ENCODE measurements around the gene TRAPPC2.

Gene TRAPPC2

GRCh38 chrX:13734278-13735172 lies at the start of gene TRAPPC2, which contains the start of gene OFD1:
Gene TRAPPC2, minus strand, starts transcription at chrX:13734620. Its CDS starts 14,657 bp downstream, at chrX:13719963.
Gene OFD1, plus strand, starts transcription at chrX:13734748. Its CDS starts 324 bp downstream, at chrX:13735072.
- peak; percentile 93 to 96 for DNase-seq

- no peak for DNase-seq
These were observed 46.5 kb upstream of the TRAPPC2 start for GRCh38 chrX:13780868-13781427.

- no peak for DNase-seq
These were observed 44.5 kb upstream of the TRAPPC2 start for GRCh38 chrX:13778916-13779315.

- DNase-seq: no peak
These were observed 42.0 kb upstream of the TRAPPC2 start for GRCh38 chrX:13776387-13776786.

GRCh38 chrX:13775837-13776236 lies 41.4 kb upstream of the TRAPPC2 start:
- no peak for DNase-seq

- no peak for DNase-seq
These were observed 40.3 kb upstream of the TRAPPC2 start for GRCh38 chrX:13774696-13775095.

GRCh38 chrX:13770013-13770535 lies 35.7 kb upstream of the TRAPPC2 start:
- no peak for DNase-seq

GRCh38 chrX:13768939-13769338 lies 34.5 kb upstream of the TRAPPC2 start:
- no peak for DNase-seq

GRCh38 chrX:13764765-13765164 lies 30.3 kb upstream of the TRAPPC2 start:
- DNase-seq: no peak

GRCh38 chrX:13764281-13764680 lies 29.9 kb upstream of the TRAPPC2 start:
- DNase-seq: no peak

GRCh38 chrX:13763489-13763888 lies 29.1 kb upstream of the TRAPPC2 start:
- DNase-seq: no peak

- no peak for DNase-seq
These were observed 27.4 kb upstream of the TRAPPC2 start for GRCh38 chrX:13761606-13762414.

GRCh38 chrX:13760426-13760825 lies 26.0 kb upstream of the TRAPPC2 start:
- DNase-seq: no peak

- peak in 1 of 2 donors; percentile 2 for DNase-seq
These were observed 24.8 kb upstream of the TRAPPC2 start for GRCh38 chrX:13759152-13759718.

- DNase-seq: no peak
These were observed 22.0 kb upstream of the TRAPPC2 start for GRCh38 chrX:13756381-13756780.

GRCh38 chrX:13755254-13755653 lies 20.8 kb upstream of the TRAPPC2 start:
- peak in 1 of 2 donors; percentile 17 for DNase-seq

- no peak for DNase-seq
These were observed 20.3 kb upstream of the TRAPPC2 start for GRCh38 chrX:13754765-13755164.

GRCh38 chrX:13752646-13753045 lies 18.2 kb upstream of the TRAPPC2 start:
- DNase-seq: no peak

GRCh38 chrX:13752141-13752540 lies 17.7 kb upstream of the TRAPPC2 start:
- no peak for DNase-seq

GRCh38 chrX:13750812-13751211 lies 16.4 kb upstream of the TRAPPC2 start:
- DNase-seq: no peak

GRCh38 chrX:13750204-13750603 lies 15.8 kb upstream of the TRAPPC2 start:
- peak; percentile 4 to 62 for DNase-seq

GRCh38 chrX:13748486-13748885 lies 14.1 kb upstream of the TRAPPC2 start:
- no peak for DNase-seq

GRCh38 chrX:13747836-13748235 lies 13.4 kb upstream of the TRAPPC2 start:
- DNase-seq: peak; percentile 30 to 47
